Erythroblast (primary cell): ENCODE measurements around the gene MRPL1.

Experiments
- GATA1 ChIP-seq: IDR thresholded peaks from 2 replicates; pipeline ENCODE4 v1.6.1; 2011; ENCODE audit warnings: low read depth, mild to moderate bottlenecking, control low read depth, low read length, moderate library complexity
- POLR2A ChIP-seq: IDR thresholded peaks from 2 replicates; pipeline ENCODE4 v1.6.1; 2011; ENCODE audit warnings: mild to moderate bottlenecking, low read length

GRCh38 chr4:77911842-77912450 lies 49.3 kb downstream of the MRPL1 start:
- TF ChIP-seq POLR2A = no peak
- no peak for TF ChIP-seq GATA1
